Nephron progenitor cell (in vitro differentiated cells): ENCODE measurements around the gene GRID2IP.

Experiments
- DNase-seq: peaks from one replicate; pipeline ENCODE4 v3.0.0; 2021
- H3K27ac Mint-ChIP-seq: 2 replicates; pipeline ENCODE4 v1.8.0; 2021; ENCODE audit warnings: mild to moderate bottlenecking, moderate library complexity, mixed read lengths
- H3K27me3 Mint-ChIP-seq: 2 replicates; pipeline ENCODE4 v1.8.0; 2021; ENCODE audit warnings: mild to moderate bottlenecking, low read depth, mixed read lengths; ENCODE audit not compliant: poor library complexity
- H3K36me3 Mint-ChIP-seq: 2 replicates; pipeline ENCODE4 v1.8.0; 2021; ENCODE audit warnings: low read depth, mixed read lengths
- H3K4me1 Mint-ChIP-seq: 2 replicates; pipeline ENCODE4 v1.8.0; 2021; ENCODE audit warnings: mixed read lengths
- H3K4me3 Mint-ChIP-seq: 2 replicates; pipeline ENCODE4 v1.8.0; 2021; ENCODE audit warnings: mild to moderate bottlenecking, moderate library complexity, mixed read lengths
- H3K9me3 Mint-ChIP-seq: 2 replicates; pipeline ENCODE4 v1.8.0; 2021; ENCODE audit warnings: mild to moderate bottlenecking, moderate library complexity, mixed read lengths
- TF ChIP-seq, protein P1 (sequence below): fragments of 200-600 bp; sonication (generic); IDR thresholded peaks from 2 replicates; pipeline ENCODE4 v1.5.0; 2021; ENCODE audit warnings: antibody characterized with exemption

GRID2IP gene

GRCh38 chr7:6553448-6554044, 2.3 kb upstream of the GRID2IP start:
- peaks cover 7% of the 10 kb centered on the region for H3K27me3 Mint-ChIP-seq
- H3K36me3 Mint-ChIP-seq: no peaks in the 10 kb centered on the region
- H3K27ac Mint-ChIP-seq: no peak overlapping the region
- H3K4me1 Mint-ChIP-seq: peaks cover 5% of the 10 kb centered on the region
- H3K4me3 Mint-ChIP-seq: no peak overlapping the region
- no peaks in the 10 kb centered on the region for H3K9me3 Mint-ChIP-seq
- TF ChIP-seq, protein P1, sequence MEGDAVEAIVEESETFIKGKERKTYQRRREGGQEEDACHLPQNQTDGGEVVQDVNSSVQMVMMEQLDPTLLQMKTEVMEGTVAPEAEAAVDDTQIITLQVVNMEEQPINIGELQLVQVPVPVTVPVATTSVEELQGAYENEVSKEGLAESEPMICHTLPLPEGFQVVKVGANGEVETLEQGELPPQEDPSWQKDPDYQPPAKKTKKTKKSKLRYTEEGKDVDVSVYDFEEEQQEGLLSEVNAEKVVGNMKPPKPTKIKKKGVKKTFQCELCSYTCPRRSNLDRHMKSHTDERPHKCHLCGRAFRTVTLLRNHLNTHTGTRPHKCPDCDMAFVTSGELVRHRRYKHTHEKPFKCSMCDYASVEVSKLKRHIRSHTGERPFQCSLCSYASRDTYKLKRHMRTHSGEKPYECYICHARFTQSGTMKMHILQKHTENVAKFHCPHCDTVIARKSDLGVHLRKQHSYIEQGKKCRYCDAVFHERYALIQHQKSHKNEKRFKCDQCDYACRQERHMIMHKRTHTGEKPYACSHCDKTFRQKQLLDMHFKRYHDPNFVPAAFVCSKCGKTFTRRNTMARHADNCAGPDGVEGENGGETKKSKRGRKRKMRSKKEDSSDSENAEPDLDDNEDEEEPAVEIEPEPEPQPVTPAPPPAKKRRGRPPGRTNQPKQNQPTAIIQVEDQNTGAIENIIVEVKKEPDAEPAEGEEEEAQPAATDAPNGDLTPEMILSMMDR: no peak
- no peak for DNase-seq

DNA sequence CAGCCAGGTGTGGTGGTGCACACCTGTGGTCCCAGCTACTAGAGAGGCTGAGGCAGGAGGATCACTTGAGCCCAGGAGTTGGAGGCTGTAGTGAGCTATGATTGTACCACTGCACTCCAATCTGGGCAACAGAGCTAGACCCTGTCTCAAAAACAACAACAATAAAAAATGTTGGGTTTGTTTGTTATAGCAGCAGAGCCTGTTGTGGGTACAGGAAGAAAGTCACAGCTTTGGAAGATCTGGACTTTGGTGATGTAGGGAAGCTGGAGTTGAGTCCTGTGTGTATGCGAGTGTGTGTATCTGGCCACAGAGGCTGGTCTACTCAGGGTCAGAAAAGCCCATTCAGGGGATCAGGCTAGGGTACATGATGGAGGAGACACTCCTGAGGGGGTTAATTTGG, 3.9 kb downstream of the GRID2IP start:
- H3K36me3 Mint-ChIP-seq: no peaks in the 10 kb centered on the region

DNA sequence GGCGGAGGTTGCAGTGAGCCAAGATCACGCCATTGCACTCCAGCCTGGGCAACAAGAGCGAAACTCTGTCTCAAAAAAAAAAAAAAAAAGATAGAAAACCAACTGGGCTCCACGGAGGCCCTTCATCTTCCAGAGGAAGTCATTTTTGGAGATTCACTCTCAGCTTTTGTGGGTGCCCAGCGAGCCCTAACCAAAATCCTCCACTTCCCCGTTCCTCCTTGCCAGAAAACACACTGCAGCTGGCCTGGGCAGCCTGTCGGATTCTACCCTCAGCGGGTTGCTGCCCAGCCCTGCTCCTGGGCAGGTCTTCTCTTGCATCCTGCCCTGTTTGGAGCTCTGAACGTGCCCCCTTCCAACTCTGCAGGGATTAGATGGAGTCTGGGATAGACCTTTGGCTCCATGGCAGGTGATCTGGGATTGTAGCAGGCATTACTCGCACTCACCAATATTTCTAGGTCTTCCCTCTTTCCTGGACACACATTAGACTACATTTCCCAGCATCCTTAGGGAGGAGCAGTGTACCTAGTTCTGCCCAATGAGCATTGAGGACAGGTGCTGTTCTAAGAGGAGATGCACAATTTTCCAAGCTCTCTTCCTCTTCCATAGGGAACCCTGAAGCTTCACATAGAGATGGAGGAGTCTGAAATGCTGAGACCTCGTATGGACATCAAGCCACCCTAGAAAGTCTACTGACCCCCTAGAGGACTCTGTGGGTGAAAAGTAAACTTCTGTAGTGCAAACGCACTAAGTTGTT, 4.6 kb downstream of the GRID2IP start:
- no peaks in the 10 kb centered on the region for H3K9me3 Mint-ChIP-seq
- H3K27ac Mint-ChIP-seq: peak overlapping the region; percentile 30
- H3K36me3 Mint-ChIP-seq: no peaks in the 10 kb centered on the region
- H3K4me3 Mint-ChIP-seq: no peak overlapping the region
- H3K4me1 Mint-ChIP-seq: no peaks in the 10 kb centered on the region
- TF ChIP-seq, protein P1: no peak
- H3K27me3 Mint-ChIP-seq: peaks cover 12% of the 10 kb centered on the region
- no peak for DNase-seq

More for the DNA sequence above, 3.9 kb downstream of the GRID2IP start:
- Mint-ChIP-seq H3K4me1 (no peaks in the 10 kb centered on the region), H3K27me3 (peaks cover 8% of the 10 kb centered on the region), H3K9me3 (no peaks in the 10 kb centered on the region), H3K27ac (no peak overlapping the region), H3K4me3 (no peak overlapping the region)
- DNase-seq: no peak
- TF ChIP-seq, protein P1: no peak

- TF ChIP-seq, protein P1: no peak
- peaks cover 18% of the 10 kb centered on the region for H3K27me3 Mint-ChIP-seq
- H3K4me3 Mint-ChIP-seq: no peak overlapping the region
- no peak overlapping the region for H3K27ac Mint-ChIP-seq
- H3K9me3 Mint-ChIP-seq: no peaks in the 10 kb centered on the region
- no peaks in the 10 kb centered on the region for H3K4me1 Mint-ChIP-seq
- H3K36me3 Mint-ChIP-seq: no peaks in the 10 kb centered on the region
- DNase-seq: no peak
Measured at GRCh38 chr7:6545398-6546126, 5.7 kb downstream of the GRID2IP start.

DNA sequence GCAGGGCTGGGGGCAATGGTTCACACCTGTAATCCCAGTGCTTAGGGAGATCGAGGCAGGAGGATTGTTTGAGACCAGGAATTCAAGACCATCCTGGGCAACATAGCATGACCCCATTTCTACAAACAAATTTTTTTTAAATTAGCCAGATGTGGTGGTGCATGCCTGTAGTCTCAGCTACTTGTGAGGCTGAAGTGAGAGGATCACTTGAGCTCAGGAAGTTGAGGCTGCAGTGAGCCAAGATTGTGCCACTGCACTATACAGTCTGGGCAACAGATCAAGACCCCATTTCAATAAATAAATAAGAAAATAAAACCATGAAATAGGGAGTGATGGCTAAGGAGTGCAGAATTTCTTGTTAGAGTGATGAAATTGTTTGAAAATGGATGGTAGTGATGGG, 8.9 kb downstream of the GRID2IP start:
- Mint-ChIP-seq H3K27me3 (peaks cover 37% of the 10 kb centered on the region), H3K27ac (no peak overlapping the region), H3K4me3 (no peak overlapping the region), H3K4me1 (no peaks in the 10 kb centered on the region), H3K36me3 (no peaks in the 10 kb centered on the region), H3K9me3 (no peaks in the 10 kb centered on the region)
- DNase-seq: no peak
- TF ChIP-seq, protein P1: no peak
